Prostate gland (tissue), 2 donors: ENCODE measurements around the gene CNIH4. TPM values are rescaled to one million over a fixed set of nuclear protein-coding genes. Genes with fewer than 3 reads are reported as not detected.
A peak's percentile ranks its signal among the peaks of the same experiment; 100 is the strongest.
"Not testable (repeated sequence)": the region's sequence is repeated elsewhere in the genome, so short reads cannot be mapped to it uniquely, and the experiment has no call there.

Experiments used
- DNase-seq: peaks from one replicate; pipeline ENCODE4 v3.0.0-alpha.2; 2019; ENCODE audit warnings: low spot score
- H3K27ac ChIP-seq, 2 donors: fragments of 200-600 bp; sonication (generic); 2 replicates each; pipeline ENCODE4 v1.5.1; 2017 to 2019
- H3K27me3 ChIP-seq: fragments of 200-600 bp; sonication (generic); replicated peaks from 2 replicates; pipeline ENCODE4 v1.5.1; 2019; ENCODE audit not compliant: insufficient read depth
- H3K36me3 ChIP-seq, 2 donors: fragments of 200-600 bp; sonication (generic); 1 replicate in 1 of 2; 2 replicates in 1 of 2; pipeline versions ENCODE4 v1.5.1 to v1.8.1; 2017 to 2019
- H3K4me1 ChIP-seq: fragments of 200-600 bp; sonication (generic); replicated peaks from 2 replicates; pipeline ENCODE4 v1.5.1; 2019
- H3K4me3 ChIP-seq, 2 donors: fragments of 200-600 bp; sonication (generic); 2 replicates each; pipeline ENCODE4 v1.5.1; 2017 to 2019
- H3K9me3 ChIP-seq: fragments of 200-600 bp; sonication (generic); 2 replicates; pipeline ENCODE4 v1.5.1; 2017
- POLR2A ChIP-seq: fragments of 450-650 bp; IDR thresholded peaks from one replicate; pipeline ENCODE4 v1.6.1; 2016; ENCODE audit warnings: antibody characterized with exemption, mild to moderate bottlenecking
- POLR2AphosphoS5 ChIP-seq: sonication (generic); formaldehyde crosslinking; IDR thresholded peaks from one replicate; pipeline ENCODE4 v1.6.1; 2017; ENCODE audit warnings: antibody characterized with exemption
- WGBS: methylation state at CpG from one replicate; pipeline ENCODE4 v1.1.5; 2018; 5-methylcytosine and 5-hydroxymethylcytosine counted together
- intact Hi-C: fragments of 100-400 bp; cut with DNase I; formaldehyde crosslinking; loops from one replicate; pipeline ENCODE4 v1.14.2; 2022
- total RNA-seq, 2 donors: library from RNA; depleted of rRNA; stranded (reverse); fragments of >200 nt; gene quantifications; one replicate each; pipeline ENCODE4 v1.1.0, GENCODE V29; 2016
- TF ChIP-seq, protein P1 (sequence below), 4 experiments: fragments of 200-600 bp in 2 of 4; fragments of 450-650 bp in 2 of 4; sonication (generic) in 2 of 4; IDR thresholded peaks; 1 replicate in 3 of 4; 2 replicates in 1 of 4; pipeline ENCODE4 v1.5.1; 2016 to 2019; ENCODE audit warnings: antibody characterized with exemption in 4 of 4, mild to moderate bottlenecking in 2 of 4, moderate library complexity in 2 of 4

Gene CNIH4
- total RNA-seq, 2 donors from 2014 or later: 14.5 to 31.5 TPM

DNA sequence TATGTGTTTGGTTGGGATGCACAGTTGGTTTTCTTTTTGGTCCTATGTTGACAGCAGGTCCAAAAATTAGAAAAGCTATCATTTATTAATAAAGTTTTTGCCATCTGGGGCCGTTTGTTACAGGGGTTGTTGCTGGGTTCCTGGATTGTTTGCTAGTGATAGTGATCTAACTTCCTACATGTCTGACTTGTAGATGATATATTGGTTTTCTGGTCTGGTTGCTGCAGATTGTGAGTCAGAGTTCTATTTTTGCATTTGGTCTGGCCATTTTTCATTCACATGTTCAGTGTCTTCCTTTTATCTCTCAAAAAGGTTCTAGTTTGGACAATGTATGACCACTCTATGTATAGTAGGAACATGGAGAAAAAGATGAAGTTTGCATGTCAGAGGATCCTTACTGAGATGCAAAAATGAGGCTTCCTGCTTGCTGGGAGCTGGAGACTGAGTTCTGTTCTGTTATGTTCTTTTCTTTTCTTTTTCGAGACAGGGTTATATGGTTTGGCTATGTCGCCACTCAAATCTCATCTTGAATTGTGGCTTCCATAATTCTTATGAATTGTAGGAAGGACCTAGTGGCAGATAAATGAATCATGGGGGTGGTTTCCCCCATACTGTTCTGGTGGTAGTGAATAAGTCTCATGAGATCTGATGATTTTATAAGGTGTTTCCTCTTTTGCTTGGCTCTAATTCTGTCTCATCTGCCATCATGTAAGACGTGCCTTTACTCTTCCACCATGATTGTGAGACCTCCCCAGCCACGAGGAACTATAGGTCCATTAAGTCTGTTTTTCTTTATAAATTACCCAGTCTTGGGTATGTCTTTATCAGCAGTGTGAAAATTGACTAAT lies 22.5 kb upstream of the CNIH4 start:
- Histone ChIP-seq H3K27me3 (no peaks in the 10 kb centered on the region), H3K4me1 (peaks cover 6% of the 10 kb centered on the region), H3K9me3 (no peaks in the 10 kb centered on the region), H3K27ac (no peak overlapping the region), H3K4me3 (no peak overlapping the region), H3K36me3 (no peaks in the 10 kb centered on the region)
- 53% methylated on average over 5 of the region's 5 CpGs for WGBS
- TF ChIP-seq, protein P1, sequence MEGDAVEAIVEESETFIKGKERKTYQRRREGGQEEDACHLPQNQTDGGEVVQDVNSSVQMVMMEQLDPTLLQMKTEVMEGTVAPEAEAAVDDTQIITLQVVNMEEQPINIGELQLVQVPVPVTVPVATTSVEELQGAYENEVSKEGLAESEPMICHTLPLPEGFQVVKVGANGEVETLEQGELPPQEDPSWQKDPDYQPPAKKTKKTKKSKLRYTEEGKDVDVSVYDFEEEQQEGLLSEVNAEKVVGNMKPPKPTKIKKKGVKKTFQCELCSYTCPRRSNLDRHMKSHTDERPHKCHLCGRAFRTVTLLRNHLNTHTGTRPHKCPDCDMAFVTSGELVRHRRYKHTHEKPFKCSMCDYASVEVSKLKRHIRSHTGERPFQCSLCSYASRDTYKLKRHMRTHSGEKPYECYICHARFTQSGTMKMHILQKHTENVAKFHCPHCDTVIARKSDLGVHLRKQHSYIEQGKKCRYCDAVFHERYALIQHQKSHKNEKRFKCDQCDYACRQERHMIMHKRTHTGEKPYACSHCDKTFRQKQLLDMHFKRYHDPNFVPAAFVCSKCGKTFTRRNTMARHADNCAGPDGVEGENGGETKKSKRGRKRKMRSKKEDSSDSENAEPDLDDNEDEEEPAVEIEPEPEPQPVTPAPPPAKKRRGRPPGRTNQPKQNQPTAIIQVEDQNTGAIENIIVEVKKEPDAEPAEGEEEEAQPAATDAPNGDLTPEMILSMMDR (IDR thresholded peaks at IDR 0.05): no peak
- TF ChIP-seq POLR2A (no peak), POLR2AphosphoS5 (no peak)
- intact Hi-C loops: loop anchor here (1.0 to 10.0 kb wide), 2 partner anchors 149 to 218 kb away; partner anchors contain the start of gene DEGS1
- DNase-seq: no peak

- H3K36me3 ChIP-seq: no peaks in the 10 kb centered on the region
- H3K27me3 ChIP-seq: no peaks in the 10 kb centered on the region
- H3K9me3 ChIP-seq: no peaks in the 10 kb centered on the region
- WGBS: 91% methylated on average over 4 of the region's 4 CpGs
- peaks cover 2% of the 10 kb centered on the region for H3K4me1 ChIP-seq
- no peak for TF ChIP-seq POLR2A
- H3K27ac ChIP-seq: no peak overlapping the region
- H3K4me3 ChIP-seq: no peak overlapping the region
- intact Hi-C loops: loop anchor here (10.0 kb wide), 1 partner anchor 153 kb away; the partner anchor contains the start of gene DEGS1
- DNase-seq: no peak
Observed at GRCh38 chr1:224338150-224338838, 18.4 kb upstream of the CNIH4 start.

- 100% methylated on average over 1 of the region's 4 CpGs for WGBS
- no peak for DNase-seq
- intact Hi-C loops: loop anchor here (10.0 kb wide), 1 partner anchor 155 kb away; the partner anchor contains the start of gene DEGS1
Observed at GRCh38 chr1:224339442-224340033, 17.1 kb upstream of the CNIH4 start.

DNA sequence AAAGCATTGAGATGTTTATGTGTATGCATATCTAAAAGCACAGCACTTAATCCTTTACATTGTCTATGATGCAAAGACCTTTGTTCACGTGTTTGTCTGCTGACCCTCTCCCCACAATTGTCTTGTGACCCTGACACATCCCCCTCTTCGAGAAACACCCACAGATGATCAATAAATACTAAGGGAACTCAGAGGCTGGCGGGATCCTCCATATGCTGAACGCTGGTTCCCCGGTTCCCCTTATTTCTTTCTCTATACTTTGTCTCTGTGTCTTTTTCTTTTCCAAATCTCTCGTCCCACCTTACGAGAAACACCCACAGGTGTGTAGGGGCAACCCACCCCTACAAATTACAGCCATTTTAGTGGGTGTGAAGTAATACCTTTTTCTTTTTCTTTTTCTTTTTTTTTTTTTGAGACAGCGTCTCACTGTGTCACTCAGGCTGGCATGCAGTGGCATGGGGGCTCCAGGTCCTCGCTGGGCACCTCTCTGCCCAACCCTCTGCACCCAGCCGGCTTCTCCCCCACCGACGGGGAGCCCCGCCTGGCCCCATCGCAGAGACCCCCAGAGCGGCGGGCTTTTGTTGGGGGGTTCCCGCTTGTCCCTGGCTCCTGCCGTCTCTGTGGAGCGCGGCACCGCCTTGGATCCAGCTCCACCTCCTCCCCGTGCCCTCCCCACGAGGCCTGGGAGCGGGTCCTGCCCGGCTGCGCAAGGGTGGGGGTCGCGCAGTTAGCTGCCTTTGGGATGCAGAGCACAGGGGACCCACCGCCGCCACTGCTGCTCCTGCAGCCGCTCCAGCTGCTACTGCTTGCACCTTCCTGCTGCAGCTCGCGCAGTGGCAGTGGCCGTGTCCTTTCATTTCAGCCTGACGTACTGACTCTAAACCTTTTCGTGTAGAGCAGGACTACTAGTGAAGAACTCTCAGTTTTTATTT lies 16.0 kb upstream of the CNIH4 start:
- WGBS: 6% methylated on average over 31 of the region's 36 CpGs
- H3K4me3 ChIP-seq: peak overlapping the region; percentile 30 to 32
- H3K9me3 ChIP-seq, H3K4me1 ChIP-seq, intact Hi-C loops, H3K27me3 ChIP-seq, H3K36me3 ChIP-seq, H3K27ac ChIP-seq, DNase-seq: not testable (repeated sequence)

More at GRCh38 chr1:224339442-224340033, 17.1 kb upstream of the CNIH4 start:
- no peaks in the 10 kb centered on the region for H3K9me3 ChIP-seq
- peaks cover 2% of the 10 kb centered on the region for H3K4me1 ChIP-seq
- H3K4me3 ChIP-seq: no peak overlapping the region
- no peaks in the 10 kb centered on the region for H3K36me3 ChIP-seq
- TF ChIP-seq, protein P1 (IDR thresholded peaks at IDR 0.05): no peak
- TF ChIP-seq POLR2AphosphoS5 (no peak), POLR2A (no peak)
- H3K27ac ChIP-seq: no peak overlapping the region
- H3K27me3 ChIP-seq: no peaks in the 10 kb centered on the region

- DNase-seq: no peak
- intact Hi-C loops: no loop called here
- H3K27me3 ChIP-seq: no peaks in the 10 kb centered on the region
- TF ChIP-seq POLR2AphosphoS5 (no peak), POLR2A (no peak)
- TF ChIP-seq, protein P1 (IDR thresholded peaks at IDR 0.05): no peak
- H3K36me3 ChIP-seq: no peaks in the 10 kb centered on the region
- H3K4me1 ChIP-seq: peaks cover 2% of the 10 kb centered on the region
- WGBS: 52% methylated on average over 3 of the region's 3 CpGs
- no peak overlapping the region for H3K27ac ChIP-seq
- H3K9me3 ChIP-seq: no peaks in the 10 kb centered on the region
- H3K4me3 ChIP-seq: no peak overlapping the region
Observed at GRCh38 chr1:224343679-224344078, 13.0 kb upstream of the CNIH4 start.
